GM19324 (cell line): ENCODE results near the gene NUDT11.
"Not testable (repeated sequence)": the region's sequence is repeated elsewhere in the genome, so short reads cannot be mapped to it uniquely, and the experiment has no call there.

Experiments used
- ATAC-seq: cut with Tn5 transposase; IDR thresholded peaks from one replicate; pipeline ENCODE4 v1.9.1; 2021; ENCODE audit warnings: mild to moderate bottlenecking, moderate library complexity; ENCODE audit not compliant: unreplicated experiment, low FRiP score

Gene NUDT11

GRCh38 chrX:51496501-51497291 is at the start of gene NUDT11:
Gene NUDT11 (minus strand): TSS chrX:51496592. CDS start chrX:51496444, 148 bp downstream.
- no peak for ATAC-seq

- no peak for ATAC-seq
Observed at GRCh38 chrX:51520393-51520792, 24.0 kb upstream of the NUDT11 start.

DNA sequence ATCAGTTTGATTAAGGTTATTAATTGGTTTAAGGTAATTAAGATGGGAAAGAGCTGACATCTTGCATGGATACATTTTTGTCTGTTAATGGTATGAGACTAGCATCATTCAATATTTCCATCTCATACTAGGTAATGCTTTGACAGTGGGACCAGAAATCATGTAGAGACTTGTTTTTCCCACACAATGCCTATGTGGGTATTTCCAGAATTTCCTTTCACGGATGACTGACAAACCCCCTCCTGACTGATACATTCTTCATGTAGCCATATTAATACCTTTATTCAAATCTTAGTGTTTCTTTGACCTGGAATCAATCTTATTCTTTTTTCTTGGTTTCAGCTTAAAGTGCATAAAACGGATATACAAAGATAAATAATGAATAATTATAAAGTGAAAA is 22.7 kb upstream of the NUDT11 start:
- not testable (repeated sequence) for ATAC-seq

- ATAC-seq = no peak
Observed at GRCh38 chrX:51507551-51507950, 11.2 kb upstream of the NUDT11 start.

- not testable (repeated sequence) for ATAC-seq
Observed at GRCh38 chrX:51495701-51496488, 497 bp downstream of the NUDT11 start.

DNA sequence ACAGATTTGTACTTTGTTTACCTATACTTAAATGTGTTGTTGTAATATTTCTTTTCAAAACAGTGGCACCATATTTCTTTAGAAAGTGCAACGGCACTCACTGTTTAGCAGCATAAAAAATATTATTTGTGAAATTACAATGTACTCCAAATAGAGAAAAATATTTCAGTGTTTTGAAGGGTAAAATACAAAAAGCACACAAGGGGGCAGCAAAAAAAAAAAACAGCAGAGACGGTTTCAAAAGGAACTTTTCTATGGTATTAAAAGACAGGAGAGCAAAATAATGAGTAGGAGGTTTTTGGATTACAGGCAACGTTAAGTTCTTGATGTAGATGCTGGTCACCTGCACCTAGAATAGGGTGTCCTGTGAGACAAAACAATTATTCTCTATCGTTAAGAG is 2.0 kb downstream of the NUDT11 start:
- no peak for ATAC-seq

DNA sequence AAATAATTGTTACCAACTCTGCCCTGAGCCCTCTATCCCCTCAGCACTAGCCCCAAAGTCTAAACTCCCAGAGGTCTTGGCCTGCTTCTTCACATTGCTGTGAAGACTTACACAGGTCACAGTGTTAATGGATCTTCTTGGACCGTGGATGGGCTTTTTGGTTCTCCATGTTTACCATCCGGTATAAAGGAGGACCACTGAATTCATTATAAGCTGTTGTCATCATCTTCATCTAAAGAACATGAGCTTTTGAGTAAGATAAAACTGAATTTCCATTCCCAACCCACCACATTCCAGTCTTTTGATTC is 8.5 kb downstream of the NUDT11 start:
- no peak for ATAC-seq

- ATAC-seq = no peak
Observed at GRCh38 chrX:51484616-51485015, 11.8 kb downstream of the NUDT11 start.

DNA sequence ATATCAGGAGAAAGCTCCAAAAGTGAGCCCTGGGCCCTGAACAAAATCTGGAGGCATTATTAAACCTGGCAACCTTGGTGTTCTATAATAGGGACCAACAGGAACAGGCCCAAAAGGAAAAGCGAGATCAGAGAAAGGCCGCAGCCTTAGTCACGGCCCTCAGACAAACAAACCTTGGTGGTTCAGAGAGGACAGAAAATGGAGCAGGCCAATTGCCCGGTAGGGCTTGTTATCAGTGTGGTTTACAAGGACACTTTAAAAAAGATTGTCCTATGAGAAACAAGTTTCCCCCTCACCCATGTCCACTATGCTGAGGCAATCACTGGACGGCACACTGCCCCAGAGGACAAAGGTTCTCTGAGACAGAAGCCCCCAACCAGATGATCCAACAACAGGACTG is 14.0 kb downstream of the NUDT11 start:
- not testable (repeated sequence) for ATAC-seq

DNA sequence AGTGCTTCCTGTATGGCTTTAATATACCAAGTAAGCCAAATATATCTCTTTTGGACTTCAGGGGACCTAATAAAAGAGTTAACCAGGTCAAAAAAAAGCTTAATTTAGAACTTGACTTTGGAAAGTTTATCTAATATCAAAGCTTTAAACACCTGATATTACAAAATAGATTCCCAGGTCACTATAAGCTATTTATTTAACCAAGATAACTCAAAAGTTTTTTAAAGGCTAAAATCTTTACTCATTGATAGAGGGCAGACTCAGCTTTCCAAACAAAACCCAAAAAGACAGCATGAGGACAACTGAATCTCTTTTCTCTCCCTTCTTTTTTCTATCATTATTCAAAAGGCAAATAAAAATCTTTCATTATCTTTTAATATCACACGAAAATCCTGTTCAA is 19.5 kb downstream of the NUDT11 start:
- no peak for ATAC-seq

DNA sequence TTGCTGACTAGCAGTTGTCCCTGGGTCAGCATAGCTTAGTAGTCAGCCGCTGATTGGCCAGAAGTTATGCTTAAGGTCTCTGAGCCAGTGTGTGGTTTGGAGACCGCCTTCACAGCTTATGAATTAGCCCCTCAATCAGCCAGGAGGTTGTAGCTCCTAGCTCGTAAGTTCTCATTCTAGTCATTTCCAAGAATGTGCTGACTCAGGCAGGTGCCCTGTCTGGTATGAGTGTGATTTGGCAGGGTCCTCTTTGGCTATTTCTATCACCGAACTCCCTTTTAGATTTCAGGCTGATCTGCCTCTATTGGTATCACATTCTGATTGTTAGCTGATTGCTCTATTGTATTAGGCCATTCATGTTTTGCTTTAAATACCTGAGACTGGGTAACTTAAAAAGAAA is 33.1 kb downstream of the NUDT11 start:
- ATAC-seq = no peak

- no peak for ATAC-seq
Observed at GRCh38 chrX:51461053-51462044, 35.0 kb downstream of the NUDT11 start.

DNA sequence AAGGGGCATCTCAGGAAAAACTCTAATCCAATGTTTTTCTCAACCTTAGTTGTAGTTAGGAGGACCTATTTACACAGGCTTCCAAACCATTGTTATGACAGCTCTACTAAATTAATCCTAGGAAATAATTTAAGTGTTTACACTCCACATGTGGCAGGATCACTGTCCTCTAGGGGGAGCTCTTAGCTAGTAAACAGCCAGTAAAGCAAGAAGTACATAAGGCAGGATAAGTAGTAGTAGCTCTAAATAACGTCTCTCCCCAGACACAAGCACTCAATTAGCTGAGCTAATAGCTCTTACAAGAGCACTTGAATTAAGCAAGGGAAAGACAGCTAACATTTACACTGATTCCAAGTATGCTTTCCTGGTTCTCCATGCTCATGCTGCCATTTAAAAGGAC is 37.3 kb downstream of the NUDT11 start:
- ATAC-seq = no peak

GRCh38 chrX:51456814-51457213 is 39.6 kb downstream of the NUDT11 start:
- ATAC-seq = no peak

DNA sequence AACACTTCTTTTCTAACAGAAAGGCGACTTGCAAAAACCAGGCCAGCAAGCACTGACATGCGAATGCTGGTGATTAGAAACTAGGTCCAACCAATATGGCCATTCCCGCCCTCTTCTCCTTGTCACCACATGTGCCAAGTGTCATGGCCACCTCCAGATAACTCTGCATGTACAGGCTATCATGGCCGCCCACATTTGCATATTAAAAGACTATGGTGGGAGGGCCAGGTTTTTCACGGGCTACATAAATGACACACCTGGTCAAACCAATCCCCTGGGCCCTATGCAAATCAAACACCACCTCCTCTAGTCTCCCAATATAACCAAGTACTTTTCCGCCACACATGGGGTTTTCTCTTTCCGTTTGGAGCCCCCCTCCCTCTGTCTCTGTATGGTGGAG is 40.1 kb downstream of the NUDT11 start:
- ATAC-seq = no peak

DNA sequence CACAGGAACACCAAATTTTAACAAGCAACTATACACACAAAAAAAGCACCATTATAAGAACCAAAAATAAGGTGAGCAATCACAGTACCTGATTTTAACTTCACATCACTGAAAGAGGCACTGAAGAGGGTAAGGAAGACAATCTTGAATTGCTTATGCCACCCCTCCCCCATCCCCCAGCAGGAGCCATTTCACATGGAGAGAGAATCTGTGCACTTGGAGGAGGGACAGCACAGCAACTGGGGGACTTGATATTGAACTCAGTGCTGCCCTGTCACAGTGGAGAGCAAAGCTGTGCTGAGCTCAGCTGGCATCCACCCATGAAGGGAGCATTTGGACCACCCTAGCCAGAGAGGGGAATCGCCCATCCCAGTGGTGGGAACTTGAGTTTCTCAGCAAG is 56.0 kb downstream of the NUDT11 start:
- no peak for ATAC-seq
